HL-60 (cell line): ENCODE measurements around the gene MAEA.

Experiments used
- DNase-seq, 2 experiments: peaks; one replicate each; pipeline ENCODE4 v3.0.0-alpha.2; 2010 to 2020; ENCODE audit warnings: low read depth in 1 of 2, low spot score in 1 of 2
- H3K27ac ChIP-seq: fragments of 250-450 bp; sonication (Bioruptor Pico); replicated peaks from 2 replicates; pipeline ENCODE4 v1.5.1; 2020; ENCODE audit warnings: mild to moderate bottlenecking, moderate library complexity
- H3K27me3 ChIP-seq: fragments of 250-450 bp; sonication (Bioruptor Pico); 2 replicates; pipeline ENCODE4 v1.5.1; 2021; ENCODE audit warnings: mild to moderate bottlenecking, moderate library complexity; ENCODE audit not compliant: insufficient read depth, poor library complexity, severe bottlenecking
- H3K4me3 ChIP-seq: replicated peaks from 2 replicates; pipeline ENCODE4 v1.5.1; 2011; ENCODE audit warnings: mild to moderate bottlenecking, control low read depth, low read length; ENCODE audit not compliant: insufficient read depth
- CTCF ChIP-seq: IDR thresholded peaks from one replicate; pipeline ENCODE4 v1.5.1; 2011; ENCODE audit warnings: low read length, control low read depth, inconsistent platforms; ENCODE audit not compliant: insufficient read depth
- GABPA ChIP-seq: IDR thresholded peaks from 2 replicates; pipeline ENCODE4 v1.6.1; 2012; ENCODE audit warnings: low read depth
- POLR2AphosphoS5 ChIP-seq: IDR thresholded peaks from 2 replicates; pipeline ENCODE4 v1.6.1; 2012; ENCODE audit warnings: low read depth
- SPI1 ChIP-seq: IDR thresholded peaks from 2 replicates; pipeline ENCODE4 v1.6.1; 2012; ENCODE audit warnings: low read depth, mild to moderate bottlenecking, borderline replicate concordance
- TF ChIP-seq, protein P1 (sequence below): IDR thresholded peaks from 2 replicates; pipeline ENCODE4 v1.6.1; 2012; ENCODE audit warnings: low read depth; ENCODE audit not compliant: insufficient replicate concordance

MAEA gene

GRCh38 chr4:1312821-1313640 is 23.3 kb downstream of the MAEA start:
- Histone ChIP-seq H3K27ac (no peak overlapping the region), H3K4me3 (no peak overlapping the region), H3K27me3 (no peaks in the 10 kb centered on the region)
- no peak for TF ChIP-seq SPI1
- TF ChIP-seq GABPA = no peak
- TF ChIP-seq, protein P1, sequence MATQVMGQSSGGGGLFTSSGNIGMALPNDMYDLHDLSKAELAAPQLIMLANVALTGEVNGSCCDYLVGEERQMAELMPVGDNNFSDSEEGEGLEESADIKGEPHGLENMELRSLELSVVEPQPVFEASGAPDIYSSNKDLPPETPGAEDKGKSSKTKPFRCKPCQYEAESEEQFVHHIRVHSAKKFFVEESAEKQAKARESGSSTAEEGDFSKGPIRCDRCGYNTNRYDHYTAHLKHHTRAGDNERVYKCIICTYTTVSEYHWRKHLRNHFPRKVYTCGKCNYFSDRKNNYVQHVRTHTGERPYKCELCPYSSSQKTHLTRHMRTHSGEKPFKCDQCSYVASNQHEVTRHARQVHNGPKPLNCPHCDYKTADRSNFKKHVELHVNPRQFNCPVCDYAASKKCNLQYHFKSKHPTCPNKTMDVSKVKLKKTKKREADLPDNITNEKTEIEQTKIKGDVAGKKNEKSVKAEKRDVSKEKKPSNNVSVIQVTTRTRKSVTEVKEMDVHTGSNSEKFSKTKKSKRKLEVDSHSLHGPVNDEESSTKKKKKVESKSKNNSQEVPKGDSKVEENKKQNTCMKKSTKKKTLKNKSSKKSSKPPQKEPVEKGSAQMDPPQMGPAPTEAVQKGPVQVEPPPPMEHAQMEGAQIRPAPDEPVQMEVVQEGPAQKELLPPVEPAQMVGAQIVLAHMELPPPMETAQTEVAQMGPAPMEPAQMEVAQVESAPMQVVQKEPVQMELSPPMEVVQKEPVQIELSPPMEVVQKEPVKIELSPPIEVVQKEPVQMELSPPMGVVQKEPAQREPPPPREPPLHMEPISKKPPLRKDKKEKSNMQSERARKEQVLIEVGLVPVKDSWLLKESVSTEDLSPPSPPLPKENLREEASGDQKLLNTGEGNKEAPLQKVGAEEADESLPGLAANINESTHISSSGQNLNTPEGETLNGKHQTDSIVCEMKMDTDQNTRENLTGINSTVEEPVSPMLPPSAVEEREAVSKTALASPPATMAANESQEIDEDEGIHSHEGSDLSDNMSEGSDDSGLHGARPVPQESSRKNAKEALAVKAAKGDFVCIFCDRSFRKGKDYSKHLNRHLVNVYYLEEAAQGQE = no peak
- TF ChIP-seq CTCF = no peak
- TF ChIP-seq POLR2AphosphoS5 = no peak
- no peak for DNase-seq

DNA sequence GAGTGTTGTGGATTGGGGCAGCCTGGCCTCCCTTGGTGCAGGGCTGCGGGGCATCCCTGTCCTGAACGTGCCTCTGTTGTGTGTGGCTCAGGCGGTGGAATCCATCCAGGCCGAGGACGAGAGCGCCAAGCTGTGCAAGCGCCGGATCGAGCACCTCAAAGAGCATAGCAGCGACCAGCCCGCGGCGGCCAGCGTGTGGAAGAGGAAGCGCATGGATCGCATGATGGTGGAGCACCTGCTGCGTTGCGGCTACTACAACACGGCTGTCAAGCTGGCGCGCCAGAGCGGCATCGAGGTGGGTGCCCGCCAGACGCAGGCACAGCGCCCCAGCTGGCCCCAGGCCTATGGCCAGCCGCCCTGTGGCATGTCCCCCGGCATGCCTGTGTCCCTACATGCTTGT is 25.6 kb downstream of the MAEA start:
- Histone ChIP-seq H3K27ac (no peak overlapping the region), H3K4me3 (no peak overlapping the region), H3K27me3 (no peaks in the 10 kb centered on the region)
- DNase-seq = no peak
- TF ChIP-seq, protein P1 = no peak
- TF ChIP-seq POLR2AphosphoS5 (no peak), CTCF (no peak), GABPA (no peak)

DNA sequence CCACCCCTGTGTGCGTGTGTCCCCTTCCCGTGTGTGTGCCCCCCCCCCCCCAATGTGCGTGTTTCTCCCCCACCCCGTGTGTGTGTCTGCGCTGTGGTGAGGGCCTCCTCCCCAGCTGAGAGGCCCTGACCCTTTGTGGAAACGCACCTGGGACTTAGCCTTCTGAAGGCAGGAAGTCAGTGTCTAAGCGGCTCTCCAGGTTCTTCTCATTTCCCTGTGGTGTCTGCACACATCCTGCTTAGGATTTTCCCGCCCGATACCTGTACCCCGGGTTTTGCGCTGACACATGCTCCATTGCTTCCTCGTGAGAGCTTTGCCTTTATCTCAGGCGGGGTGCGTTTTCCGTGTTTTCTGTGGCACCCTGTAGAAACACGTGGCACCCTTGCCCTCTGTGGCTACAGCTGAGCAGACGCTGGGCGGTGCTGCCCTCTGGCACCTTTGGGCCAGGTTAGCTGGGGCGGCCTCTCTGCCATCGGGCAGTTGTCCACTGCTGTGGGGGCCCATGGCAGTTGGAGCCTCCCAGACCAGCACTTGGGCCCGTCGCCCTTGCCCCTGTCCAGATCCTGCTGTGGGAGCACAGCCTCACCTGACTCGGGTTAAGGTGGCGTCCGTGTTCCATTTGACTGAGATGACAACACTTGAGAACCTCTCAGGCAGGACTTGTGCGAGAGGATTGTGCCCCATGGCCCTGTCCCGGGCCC is 26.3 kb downstream of the MAEA start:
- DNase-seq = no peak
- Histone ChIP-seq H3K4me3 (no peak overlapping the region), H3K27me3 (no peaks in the 10 kb centered on the region), H3K27ac (no peak overlapping the region)
- TF ChIP-seq SPI1 (no peak), CTCF (no peak), GABPA (no peak), POLR2AphosphoS5 (no peak)
- TF ChIP-seq, protein P1 = no peak
